DND-41 (cell line): Measurements from ENCODE around the gene ZNF212.

Experiments used
- ATAC-seq: fragments of 200-7000 bp; cut with Tn5 transposase; 3 replicates; pipeline ENCODE4 v1.9.1; 2021; ENCODE audit warnings: low read depth; ENCODE audit not compliant: insufficient read depth
- DNase-seq: peaks from one replicate; pipeline ENCODE4 v3.0.0-alpha.2; 2020
- H2AFZ ChIP-seq: 2 replicates; pipeline ENCODE4 v1.6.0; 2012; ENCODE audit warnings: low read depth, low read length
- H3K27ac ChIP-seq: 2 replicates; pipeline ENCODE4 v1.5.1; 2012; ENCODE audit warnings: low read length, inconsistent platforms
- H3K27me3 ChIP-seq: fragments of 200-600 bp; sonication (generic); 2 replicates; pipeline ENCODE4 v1.6.0; 2012; ENCODE audit warnings: low read length, mild to moderate bottlenecking, inconsistent platforms; ENCODE audit not compliant: insufficient read depth, poor library complexity
- H3K36me3 ChIP-seq: 2 replicates; pipeline ENCODE4 v1.5.1; 2012; ENCODE audit warnings: low read length, inconsistent platforms; ENCODE audit not compliant: insufficient read depth
- H3K4me1 ChIP-seq: 2 replicates; pipeline ENCODE4 v1.5.1; 2012; ENCODE audit warnings: mild to moderate bottlenecking, low read length; ENCODE audit not compliant: insufficient read depth
- H3K4me2 ChIP-seq: 2 replicates; pipeline ENCODE4 v1.6.0; 2012; ENCODE audit warnings: mild to moderate bottlenecking, moderate library complexity, low read length, inconsistent platforms; ENCODE audit not compliant: insufficient read depth
- H3K4me3 ChIP-seq, 2 experiments: fragments of 200-600 bp in 1 of 2; shearing (Covaris generic) in 1 of 2; 2 replicates each; pipeline ENCODE4 v1.5.1; 2012 to 2016; ENCODE audit warnings: inconsistent platforms in 2 of 2, low read length in 2 of 2, mild to moderate bottlenecking in 2 of 2, low read depth in 1 of 2, moderate library complexity in 1 of 2
- H3K79me2 ChIP-seq: 2 replicates; pipeline ENCODE4 v1.6.0; 2012; ENCODE audit warnings: low read length, inconsistent platforms; ENCODE audit not compliant: insufficient read depth
- H3K9ac ChIP-seq: 2 replicates; pipeline ENCODE4 v1.6.0; 2012; ENCODE audit warnings: low read depth, mild to moderate bottlenecking, inconsistent platforms, low read length, moderate library complexity
- H3K9me3 ChIP-seq: 2 replicates; pipeline ENCODE4 v1.5.1; 2012; ENCODE audit warnings: low read length, moderate library complexity, mild to moderate bottlenecking, inconsistent platforms; ENCODE audit not compliant: insufficient read depth, severe bottlenecking
- H4K20me1 ChIP-seq: 2 replicates; pipeline ENCODE4 v1.6.0; 2012; ENCODE audit warnings: low read length; ENCODE audit not compliant: insufficient read depth
- EZH2 ChIP-seq: IDR thresholded peaks from 3 replicates; pipeline ENCODE4 v1.6.1; 2012; ENCODE audit warnings: borderline replicate concordance, low read depth, mild to moderate bottlenecking, moderate library complexity, low read length, inconsistent platforms; ENCODE audit not compliant: severe bottlenecking
- TF ChIP-seq, protein P1 (sequence below): IDR thresholded peaks from 2 replicates; pipeline ENCODE4 v1.5.1; 2012; ENCODE audit warnings: borderline replicate concordance, low read length, moderate library complexity, mild to moderate bottlenecking; ENCODE audit not compliant: poor library complexity, severe bottlenecking; ENCODE audit errors: extremely low read depth

The ZNF212 gene

DNA sequence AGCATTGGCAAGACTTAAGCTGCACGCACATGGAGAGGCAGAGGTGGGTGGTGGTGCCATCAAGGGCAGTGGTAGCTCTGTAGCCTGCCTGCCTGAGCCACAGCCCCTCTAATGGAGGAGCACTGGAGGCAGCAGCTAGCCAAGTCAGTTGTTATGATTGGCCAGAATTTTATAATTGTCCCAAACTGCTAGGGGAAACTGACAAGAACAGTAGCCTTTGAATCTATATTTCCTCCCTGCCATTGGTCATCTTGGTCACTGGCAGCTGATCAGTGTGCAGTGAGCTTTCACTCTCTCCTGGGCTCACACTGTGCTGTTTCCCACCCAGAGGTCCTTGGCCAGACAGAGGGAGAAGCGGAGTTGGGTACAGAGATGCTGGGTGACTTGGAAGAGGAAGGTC, 12.9 kb downstream of the ZNF212 start:
- no peak overlapping the region for H3K9ac ChIP-seq
- H3K9me3 ChIP-seq, result no peaks in the 10 kb centered on the region
- DNase-seq (no peak), ATAC-seq (no peak)
- H3K4me3 ChIP-seq, result no peak overlapping the region
- TF ChIP-seq, protein P1, sequence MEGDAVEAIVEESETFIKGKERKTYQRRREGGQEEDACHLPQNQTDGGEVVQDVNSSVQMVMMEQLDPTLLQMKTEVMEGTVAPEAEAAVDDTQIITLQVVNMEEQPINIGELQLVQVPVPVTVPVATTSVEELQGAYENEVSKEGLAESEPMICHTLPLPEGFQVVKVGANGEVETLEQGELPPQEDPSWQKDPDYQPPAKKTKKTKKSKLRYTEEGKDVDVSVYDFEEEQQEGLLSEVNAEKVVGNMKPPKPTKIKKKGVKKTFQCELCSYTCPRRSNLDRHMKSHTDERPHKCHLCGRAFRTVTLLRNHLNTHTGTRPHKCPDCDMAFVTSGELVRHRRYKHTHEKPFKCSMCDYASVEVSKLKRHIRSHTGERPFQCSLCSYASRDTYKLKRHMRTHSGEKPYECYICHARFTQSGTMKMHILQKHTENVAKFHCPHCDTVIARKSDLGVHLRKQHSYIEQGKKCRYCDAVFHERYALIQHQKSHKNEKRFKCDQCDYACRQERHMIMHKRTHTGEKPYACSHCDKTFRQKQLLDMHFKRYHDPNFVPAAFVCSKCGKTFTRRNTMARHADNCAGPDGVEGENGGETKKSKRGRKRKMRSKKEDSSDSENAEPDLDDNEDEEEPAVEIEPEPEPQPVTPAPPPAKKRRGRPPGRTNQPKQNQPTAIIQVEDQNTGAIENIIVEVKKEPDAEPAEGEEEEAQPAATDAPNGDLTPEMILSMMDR, result no peak
- no peak for TF ChIP-seq EZH2
- no peak overlapping the region for H2AFZ ChIP-seq
- H3K4me2 ChIP-seq, result no peak overlapping the region
- H3K79me2 ChIP-seq, result peaks cover 22% of the 10 kb centered on the region
- peaks cover 21% of the 10 kb centered on the region; the same call in 1 of the 2 replicates for H4K20me1 ChIP-seq
- H3K27ac ChIP-seq, result no peak overlapping the region
- no peaks in the 10 kb centered on the region for H3K27me3 ChIP-seq
- no peaks in the 10 kb centered on the region for H3K4me1 ChIP-seq
- H3K36me3 ChIP-seq, result peaks cover 63% of the 10 kb centered on the region

DNA sequence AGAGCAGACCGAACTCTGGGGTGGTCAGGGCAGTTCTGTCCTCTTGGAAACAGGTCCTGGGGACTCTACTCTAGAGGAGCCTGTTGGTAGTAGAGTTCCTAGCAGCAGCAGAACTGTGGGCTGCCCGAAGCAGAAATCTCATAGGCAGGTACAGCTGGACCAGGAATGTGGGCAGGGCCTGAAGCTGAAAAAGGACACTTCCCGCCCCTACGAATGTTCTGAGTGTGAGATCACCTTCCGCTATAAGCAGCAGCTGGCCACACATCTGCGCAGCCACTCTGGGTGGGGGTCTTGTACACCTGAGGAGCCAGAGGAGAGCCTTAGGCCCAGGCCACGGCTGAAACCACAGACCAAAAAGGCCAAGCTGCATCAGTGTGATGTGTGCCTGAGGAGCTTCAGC, 14.2 kb downstream of the ZNF212 start:
- TF ChIP-seq, protein P1, result no peak
- Histone ChIP-seq H3K4me2 (no peak overlapping the region), H3K36me3 (peaks cover 60% of the 10 kb centered on the region), H3K27me3 (no peaks in the 10 kb centered on the region), H3K79me2 (peaks cover 9% of the 10 kb centered on the region), H3K9me3 (no peaks in the 10 kb centered on the region), H4K20me1 (peaks cover 11% of the 10 kb centered on the region; the same call in 1 of the 2 replicates), H3K9ac (no peak overlapping the region), H2AFZ (no peak overlapping the region), H3K4me3 (no peak overlapping the region), H3K4me1 (no peaks in the 10 kb centered on the region), H3K27ac (no peak overlapping the region)
- DNase-seq (no peak), ATAC-seq (no peak)

DNA sequence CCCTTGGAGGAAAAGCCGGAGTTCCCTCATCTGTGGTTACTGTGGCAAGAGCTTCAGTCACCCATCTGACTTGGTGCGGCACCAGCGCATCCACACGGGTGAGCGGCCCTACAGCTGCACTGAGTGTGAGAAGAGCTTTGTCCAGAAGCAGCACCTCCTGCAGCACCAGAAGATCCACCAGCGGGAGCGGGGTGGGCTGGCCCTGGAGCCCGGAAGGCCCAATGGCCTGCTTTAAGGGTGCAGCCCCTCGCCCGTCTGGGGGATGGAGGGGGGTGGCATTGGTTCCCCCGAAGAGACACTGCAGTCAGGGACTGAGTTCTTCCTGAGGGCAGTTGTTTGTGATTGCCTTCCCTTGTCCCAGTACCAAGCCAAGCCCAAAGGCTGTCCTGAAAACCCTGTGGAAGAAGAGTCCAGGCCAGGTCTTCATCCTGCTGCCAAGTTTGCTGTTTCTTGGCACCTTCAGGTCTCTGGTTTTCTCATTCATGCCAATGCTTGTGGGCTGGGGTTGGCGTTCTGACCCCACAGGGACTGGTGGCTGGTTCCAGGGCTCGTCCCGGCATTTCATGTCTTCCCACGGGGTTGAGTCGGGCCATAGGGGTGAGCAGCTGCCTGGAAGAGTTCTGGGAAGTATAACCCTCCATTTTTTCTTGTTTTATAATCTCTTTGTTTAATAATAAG, 14.9 kb downstream of the ZNF212 start:
- Histone ChIP-seq H3K27me3 (no peaks in the 10 kb centered on the region), H3K4me1 (no peaks in the 10 kb centered on the region), H3K9me3 (no peaks in the 10 kb centered on the region), H4K20me1 (peaks cover 11% of the 10 kb centered on the region; the same call in 1 of the 2 replicates), H3K4me2 (no peak overlapping the region), H3K36me3 (peaks cover 58% of the 10 kb centered on the region), H3K4me3 (no peak overlapping the region), H3K27ac (no peak overlapping the region), H3K79me2 (peaks cover 2% of the 10 kb centered on the region; the same call in 1 of the 2 replicates), H2AFZ (no peak overlapping the region), H3K9ac (no peak overlapping the region)
- DNase-seq (no peak), ATAC-seq (no peak)
- no peak for TF ChIP-seq EZH2
- TF ChIP-seq, protein P1, result no peak

DNA sequence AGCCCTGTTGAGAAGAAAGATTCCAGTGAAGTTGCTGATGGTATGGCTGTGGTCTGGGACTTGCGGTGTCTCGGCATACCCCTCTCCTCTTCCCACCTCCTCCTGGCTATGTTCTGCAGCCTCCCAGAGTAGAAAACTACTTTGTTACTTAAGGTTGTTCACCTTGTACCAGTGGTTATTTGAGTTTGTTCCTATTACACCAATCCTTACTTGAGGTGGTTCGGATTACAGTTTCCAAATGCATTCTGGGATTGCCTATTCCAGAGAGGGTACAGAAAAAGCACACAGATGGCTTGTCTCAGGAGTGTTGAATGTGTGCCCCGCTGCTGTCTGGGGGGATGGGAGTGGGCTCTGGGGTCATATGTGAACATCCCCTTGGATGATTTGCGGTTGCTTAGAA, 15.7 kb downstream of the ZNF212 start:
- Histone ChIP-seq H3K27me3 (no peaks in the 10 kb centered on the region), H3K79me2 (no peaks in the 10 kb centered on the region), H3K27ac (no peak overlapping the region), H3K9me3 (no peaks in the 10 kb centered on the region), H3K4me1 (no peaks in the 10 kb centered on the region), H2AFZ (no peak overlapping the region), H3K9ac (no peak overlapping the region), H3K4me3 (no peak overlapping the region), H4K20me1 (peaks cover 11% of the 10 kb centered on the region; the same call in 1 of the 2 replicates), H3K4me2 (no peak overlapping the region), H3K36me3 (peaks cover 54% of the 10 kb centered on the region)
- ATAC-seq (no peak), DNase-seq (no peak)
- no peak for TF ChIP-seq EZH2
- TF ChIP-seq, protein P1, result no peak
